ENCODE measurements around the gene FBXO42.
"Not testable (repeated sequence)": the region's sequence is repeated elsewhere in the genome, so short reads cannot be mapped to it uniquely, and the experiment has no call there.

FBXO42 gene

DNA sequence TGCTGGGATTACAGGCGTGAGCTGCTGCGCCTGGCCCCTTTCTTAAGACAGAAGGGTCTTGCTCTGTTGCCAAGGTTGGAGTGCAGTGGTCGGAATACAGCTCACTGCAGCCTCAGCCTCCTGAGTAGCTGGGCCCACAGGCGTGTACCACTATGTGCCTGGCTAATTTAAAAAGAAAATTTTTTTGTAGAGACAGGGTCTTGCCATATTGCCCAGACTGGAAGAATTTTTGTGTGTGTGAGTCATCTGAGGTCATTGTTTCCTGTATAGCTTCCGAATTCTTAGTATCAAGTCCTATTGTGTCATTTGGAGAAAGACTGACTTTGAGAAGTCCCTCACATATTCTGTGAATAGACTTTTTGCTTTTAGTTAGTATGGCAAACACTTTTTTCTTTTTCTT is 19.4 kb upstream of the FBXO42 start:
- DNase-seq: no peak

DNA sequence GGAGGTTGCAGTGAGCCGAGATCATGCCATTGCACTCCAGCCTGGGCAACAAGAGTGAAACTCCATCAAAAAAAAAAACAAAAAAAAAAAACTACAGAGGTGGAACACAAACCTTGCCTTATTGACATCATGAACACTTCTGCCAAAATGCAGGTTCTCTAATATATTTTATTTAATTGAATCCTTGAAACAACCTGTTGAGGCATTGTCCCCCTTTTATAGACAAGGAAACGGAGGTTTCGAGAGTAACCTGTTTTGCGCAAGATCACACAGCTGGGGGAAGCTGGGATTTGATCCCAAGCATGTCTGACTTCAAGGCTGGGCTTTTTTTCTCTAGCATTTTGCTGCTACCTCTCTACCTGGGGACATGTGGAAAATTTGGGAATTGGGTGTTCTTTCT is 17.5 kb upstream of the FBXO42 start:
- DNase-seq: no peak

DNA sequence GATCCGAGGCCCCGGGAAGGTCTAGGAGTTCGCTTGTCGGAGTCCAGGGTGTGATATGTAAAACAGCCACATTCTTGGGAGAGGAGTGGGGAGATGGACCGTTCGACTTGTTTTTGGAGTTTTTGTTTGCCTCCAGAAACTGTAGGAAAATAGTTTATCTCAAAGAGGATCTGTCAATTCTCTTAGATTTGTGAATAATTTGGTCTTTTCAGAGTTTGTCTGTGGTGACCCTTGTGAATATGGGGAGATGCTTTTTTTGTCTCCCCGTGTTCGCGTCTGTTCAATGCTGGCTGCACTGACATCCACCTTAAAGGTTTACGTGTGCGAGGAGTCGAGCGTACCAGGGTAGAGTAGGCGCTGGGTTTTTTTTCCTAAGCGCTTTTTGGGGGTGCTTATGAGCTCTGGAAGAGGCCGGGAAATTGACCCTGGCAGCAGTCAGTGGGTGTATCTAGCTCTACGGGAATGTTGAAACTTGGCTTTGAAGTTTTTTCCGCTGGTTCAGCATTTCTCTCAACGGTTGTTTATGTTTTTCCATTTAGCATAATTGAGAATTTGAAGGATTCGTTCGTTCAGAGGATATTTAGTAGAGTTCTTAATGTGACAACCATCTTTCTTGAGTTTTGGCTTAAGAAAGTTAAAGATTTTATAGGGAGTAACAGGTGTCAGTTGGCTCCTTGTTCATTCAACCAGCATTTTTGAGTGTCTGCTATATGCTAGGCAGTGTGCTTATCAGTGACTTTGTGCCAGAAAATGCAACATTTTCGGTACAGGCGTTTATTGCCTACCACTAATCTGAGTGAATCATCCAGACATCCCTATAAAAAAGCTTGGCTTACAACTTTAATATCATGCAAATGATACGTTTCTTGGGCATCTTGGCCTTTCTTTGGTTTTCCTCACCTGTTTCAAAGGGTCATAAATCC is 15.9 kb upstream of the FBXO42 start:
- DNase-seq: no peak

DNA sequence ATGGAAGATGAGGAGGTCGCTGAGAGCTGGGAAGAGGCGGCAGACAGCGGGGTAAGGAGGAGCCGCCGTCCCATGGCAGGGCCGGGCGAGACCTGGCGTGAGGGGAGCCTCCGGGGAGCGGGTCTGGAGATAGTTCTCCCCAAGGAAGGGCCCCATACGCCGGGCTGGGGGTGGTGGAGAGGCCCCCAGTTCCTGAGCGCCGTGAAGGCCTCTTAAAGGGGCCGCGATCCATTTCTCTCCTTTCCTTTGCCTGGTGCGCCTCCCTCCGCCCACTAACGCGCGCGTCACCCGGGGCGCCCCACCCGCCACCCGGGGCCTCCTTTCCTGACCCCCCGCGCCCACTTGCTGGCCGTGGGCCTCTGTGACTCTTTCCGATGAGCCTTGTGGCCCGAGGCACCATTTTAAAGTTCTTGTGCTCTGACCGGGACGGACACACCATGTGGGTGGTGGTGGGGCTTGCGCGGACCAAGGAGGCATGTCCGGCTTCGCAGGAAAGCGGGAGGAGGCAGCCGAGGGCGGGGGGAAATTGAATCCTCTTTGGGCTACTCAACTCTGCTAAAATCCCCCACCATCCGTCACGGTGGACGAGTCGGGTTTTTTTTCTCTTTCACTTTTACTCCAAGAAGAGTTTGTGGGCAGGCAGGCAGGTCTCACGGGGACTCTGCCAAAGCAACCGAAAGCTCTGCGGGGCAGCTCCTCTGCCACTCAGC is 15.1 kb upstream of the FBXO42 start:
- DNase-seq: peak; percentile 93

DNA sequence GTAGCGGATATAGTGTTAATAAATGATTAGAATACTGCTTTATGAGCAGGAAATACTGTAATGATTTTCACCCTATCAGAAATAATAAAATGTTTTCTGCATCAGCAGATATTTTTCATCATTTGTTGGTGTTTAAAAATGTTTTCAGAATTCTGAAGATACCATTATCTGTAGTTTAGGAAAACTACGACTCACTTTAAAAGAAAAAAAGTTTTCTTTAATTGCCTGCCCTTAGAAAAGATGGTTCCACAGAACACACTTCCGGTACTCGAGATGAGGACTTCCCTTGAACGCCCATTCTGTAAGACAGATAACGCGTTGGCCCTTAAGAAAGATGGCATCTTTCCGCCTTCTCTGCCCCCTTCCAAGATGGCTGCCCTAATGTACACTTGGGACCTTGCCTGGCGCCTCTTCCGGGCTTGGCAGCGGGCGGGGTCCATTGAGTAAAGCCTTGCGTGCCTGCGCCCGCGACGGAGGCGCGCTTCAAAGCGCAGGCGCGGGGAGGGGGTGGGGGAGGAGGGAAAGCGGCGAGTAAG is 14.5 kb upstream of the FBXO42 start, which contains the start of gene SZRD1:
TSS of gene SZRD1 (plus strand) at position 521 of the 536 bp plus-strand sequence. CDS start 16 bp downstream, outside the sequence.
- peak; percentile 100 for DNase-seq

GRCh38 chr1:16365146-16365498 is 12.8 kb upstream of the FBXO42 start:
- DNase-seq: not testable (repeated sequence)

GRCh38 chr1:16356867-16357266 is 4.6 kb upstream of the FBXO42 start:
- DNase-seq: no peak

DNA sequence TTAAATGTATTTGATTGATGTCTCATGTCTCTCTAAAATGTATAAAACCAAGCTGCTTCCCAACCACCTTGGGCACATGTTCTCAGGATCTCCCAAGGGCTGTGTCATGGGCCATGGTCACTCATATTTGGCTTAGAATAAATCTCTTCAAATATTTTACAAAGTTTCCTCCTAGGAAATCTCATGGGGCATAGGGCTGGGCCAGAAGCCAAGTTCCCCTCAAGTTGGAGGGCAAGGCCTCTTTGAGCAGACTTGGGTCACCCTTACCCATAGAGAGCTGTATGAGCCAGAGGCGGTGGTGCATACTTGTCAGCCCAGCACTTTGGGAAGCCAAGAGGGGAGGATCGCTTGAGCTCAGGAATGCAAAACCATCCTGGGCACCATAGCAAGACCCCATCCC is 2.3 kb upstream of the FBXO42 start:
- no peak for DNase-seq

GRCh38 chr1:16352842-16353535 is 709 bp upstream of the FBXO42 start:
- DNase-seq: peak; percentile 76

DNA sequence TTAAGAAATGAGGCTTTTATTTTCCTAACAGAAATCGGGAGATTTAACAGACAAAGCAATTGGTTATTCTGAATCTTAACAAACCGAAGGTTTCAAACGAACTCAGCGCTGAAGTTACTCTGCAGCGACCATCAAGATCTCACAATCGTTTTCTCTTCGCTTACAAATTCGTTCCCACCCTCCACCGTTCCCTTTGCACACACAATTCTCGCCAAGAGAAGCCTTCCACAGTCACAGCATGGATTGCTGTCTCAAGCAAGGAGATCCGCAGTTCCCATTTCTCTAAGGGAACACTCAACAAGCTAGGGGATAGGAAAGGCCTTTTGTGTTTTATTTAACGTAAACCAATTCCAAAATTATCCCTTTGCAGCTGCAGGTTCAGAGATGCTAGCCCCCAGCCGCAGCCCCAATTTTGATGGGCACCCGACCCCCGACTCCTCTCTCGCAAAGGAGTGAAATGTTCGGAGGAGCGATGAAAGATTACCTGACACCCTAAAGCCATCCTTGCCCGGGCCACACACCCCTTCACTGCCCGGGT is 755 bp downstream of the FBXO42 start:
- peak; percentile 40 for DNase-seq

DNA sequence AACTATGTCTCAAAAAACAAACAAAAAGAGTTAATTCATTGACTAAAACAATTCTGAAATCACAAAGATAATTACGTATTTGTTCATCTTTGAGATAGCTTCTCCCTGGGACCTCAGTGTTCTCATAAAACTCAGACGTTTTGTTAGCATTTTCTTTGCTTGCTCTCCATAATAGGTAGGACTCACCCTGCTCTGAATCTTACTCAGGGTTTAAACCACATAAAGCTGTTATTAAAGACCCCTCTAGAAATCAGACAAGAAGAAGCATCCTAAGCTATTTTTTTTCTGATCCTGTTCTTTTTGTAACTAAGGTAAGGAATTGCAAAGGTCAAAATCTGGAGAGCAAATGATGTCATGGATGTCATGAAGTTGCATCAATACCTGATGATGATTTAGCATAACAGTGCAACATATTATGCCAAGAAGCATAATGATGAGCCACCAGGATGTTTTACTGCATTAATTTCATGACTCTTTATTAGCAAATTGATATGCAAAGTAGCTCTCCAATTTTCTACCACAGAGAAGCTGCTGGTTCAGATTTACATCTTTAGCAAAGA is 2.4 kb downstream of the FBXO42 start:
- DNase-seq: no peak

- no peak for DNase-seq
Measured at GRCh38 chr1:16348414-16349182, 3.7 kb downstream of the FBXO42 start.

GRCh38 chr1:16343276-16343675 is 9.0 kb downstream of the FBXO42 start:
- not testable (repeated sequence) for DNase-seq

GRCh38 chr1:16342331-16343062 is 9.8 kb downstream of the FBXO42 start:
- DNase-seq: no peak

DNA sequence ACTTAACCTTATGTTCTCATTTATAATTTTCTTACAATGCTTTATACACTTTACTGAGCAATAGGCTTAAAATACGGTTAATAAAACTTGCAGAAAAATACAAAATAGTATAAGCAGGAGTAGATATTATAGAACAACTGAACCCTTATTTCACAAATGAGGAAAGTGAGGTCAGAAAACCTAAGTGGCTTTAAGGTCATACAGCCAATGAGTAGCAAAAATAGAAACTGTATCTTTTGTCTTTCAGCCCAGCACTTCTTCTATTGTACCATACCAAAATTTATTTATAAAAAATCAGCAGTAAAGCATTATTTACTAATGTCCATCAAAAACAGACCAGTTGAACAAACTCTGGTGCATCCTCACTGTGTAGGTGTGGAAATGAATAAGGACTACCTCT is 11.6 kb downstream of the FBXO42 start:
- DNase-seq: no peak

DNA sequence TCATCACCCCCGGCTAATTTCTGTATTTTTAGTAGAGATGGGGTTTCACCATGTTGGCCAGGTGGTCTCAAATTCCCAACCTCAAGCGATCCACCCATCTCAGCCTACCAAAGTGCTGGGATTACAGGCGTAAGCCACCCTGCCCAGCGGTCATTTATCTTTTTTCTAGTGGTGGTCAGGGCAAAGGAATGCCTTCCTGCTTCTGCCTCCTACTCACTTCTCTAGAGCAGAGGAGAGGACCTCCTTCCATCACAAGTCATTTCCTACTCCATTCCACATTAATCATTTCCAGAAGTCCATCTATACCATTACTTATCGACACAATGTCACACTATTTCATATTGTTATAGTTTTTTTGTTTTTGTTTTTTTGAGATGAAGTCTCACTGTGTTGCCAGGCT is 13.3 kb downstream of the FBXO42 start:
- DNase-seq: no peak

DNA sequence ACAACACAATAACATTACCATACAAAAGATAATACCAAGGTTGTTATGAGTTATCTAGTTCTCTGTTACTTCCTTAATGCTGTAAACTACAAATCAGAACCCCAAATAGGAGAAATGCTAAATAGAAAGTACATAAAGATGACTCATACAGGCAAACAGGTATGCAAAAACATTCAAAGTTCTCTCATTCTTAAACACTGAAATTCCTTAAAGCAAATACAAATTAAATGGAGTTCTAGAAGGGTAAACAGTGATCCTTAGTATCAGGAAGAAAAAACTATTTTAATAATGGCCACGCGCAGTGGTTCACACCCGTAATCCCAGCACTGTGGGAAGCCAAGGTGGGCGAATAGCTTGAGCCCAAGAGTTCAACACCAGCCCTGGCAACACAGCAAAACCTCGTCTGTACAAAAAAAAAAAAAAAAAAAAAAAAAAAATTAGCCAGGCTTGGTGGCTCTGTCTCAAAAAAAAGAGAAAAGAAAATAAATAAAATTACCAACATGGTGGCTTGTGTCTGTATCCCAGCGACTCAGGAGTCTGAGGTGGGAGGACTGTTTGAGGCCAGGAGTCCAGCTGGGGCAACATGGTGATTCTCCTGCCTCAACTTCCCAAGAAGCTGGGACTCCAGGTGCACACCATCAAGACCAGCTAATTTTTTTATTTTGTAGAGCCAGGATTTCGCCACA is 17.5 kb downstream of the FBXO42 start:
- DNase-seq: no peak

DNA sequence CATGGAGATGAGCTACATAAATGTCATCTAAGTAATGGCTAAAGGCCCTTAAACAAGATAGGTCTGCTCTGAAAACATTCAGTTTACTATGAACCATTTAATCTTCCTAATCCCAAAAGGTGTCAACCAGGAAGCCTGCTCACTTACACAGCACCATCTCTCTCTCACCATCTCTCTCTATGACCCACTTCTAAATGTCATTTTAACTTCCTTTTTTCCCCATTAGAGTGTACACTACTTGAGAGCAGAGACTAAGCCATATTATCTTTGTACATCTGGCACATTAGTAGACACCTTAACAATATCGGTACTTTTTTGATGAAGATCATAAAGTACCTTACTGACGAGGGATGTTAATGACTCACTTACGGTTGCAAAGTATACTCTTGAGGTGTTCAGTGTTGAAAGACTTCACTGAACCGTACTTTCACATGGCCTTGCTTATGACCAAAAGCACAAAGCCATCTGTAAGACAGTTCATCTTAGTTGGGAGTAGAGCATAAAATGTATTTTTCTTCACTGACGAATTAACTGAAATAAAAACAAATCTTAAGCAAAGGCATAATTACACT is 25.4 kb downstream of the FBXO42 start:
- DNase-seq: no peak

- DNase-seq: no peak
Measured at GRCh38 chr1:16324456-16324890, 27.8 kb downstream of the FBXO42 start.

Measured in NCI-H82 (cell line).